ENCODE data around the gene PTPRD. TPM values are rescaled to one million over a fixed set of nuclear protein-coding genes. Genes with fewer than 3 reads are reported as not detected.

Gene PTPRD
- total RNA-seq, 1 donor from 2014 or later: 75.7 TPM

DNA sequence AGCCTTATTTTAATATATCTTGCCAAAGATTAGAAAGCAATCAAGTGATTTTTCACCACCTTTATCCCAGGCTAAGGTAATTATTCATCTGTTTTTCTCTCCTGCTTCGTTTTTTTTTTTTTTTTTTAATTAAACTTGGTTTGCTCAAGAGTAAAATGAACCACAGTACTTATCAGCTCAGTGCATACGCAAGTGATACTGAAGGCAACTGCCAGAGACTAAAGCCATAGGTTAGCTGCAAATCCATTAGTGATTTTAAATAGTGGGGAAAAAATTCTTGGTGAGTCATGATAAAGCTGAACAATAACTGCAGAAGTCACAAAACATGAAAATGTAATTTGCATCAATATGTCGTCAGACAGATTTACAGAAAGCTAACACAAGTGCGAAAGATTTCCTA, 829.1 kb downstream of the PTPRD start:
- Histone ChIP-seq H3K36me3 (ENCODE audit: control insufficient read depth in 3 of 3, insufficient read depth in 3 of 3, low read length in 3 of 3) (no peaks in the 10 kb centered on the region), H3K9me3 (ENCODE audit: control insufficient read depth in 3 of 3, low read length in 3 of 3) (no peaks in the 10 kb centered on the region), H3K4me1 (ENCODE audit: control insufficient read depth in 3 of 3, insufficient read depth in 3 of 3, low read length in 3 of 3) (no peaks in the 10 kb centered on the region), H3K4me3 (ENCODE audit: low read length in 3 of 3) (no peak overlapping the region), H3K27ac (ENCODE audit: low read depth, low read length) (no peak overlapping the region), H3K27me3 (ENCODE audit: control insufficient read depth in 3 of 3, insufficient read depth in 3 of 3, low read length in 3 of 3) (no peaks in the 10 kb centered on the region), H3K9ac (ENCODE audit: low read depth in 1 of 3, low read length in 3 of 3) (no peak overlapping the region)

DNA sequence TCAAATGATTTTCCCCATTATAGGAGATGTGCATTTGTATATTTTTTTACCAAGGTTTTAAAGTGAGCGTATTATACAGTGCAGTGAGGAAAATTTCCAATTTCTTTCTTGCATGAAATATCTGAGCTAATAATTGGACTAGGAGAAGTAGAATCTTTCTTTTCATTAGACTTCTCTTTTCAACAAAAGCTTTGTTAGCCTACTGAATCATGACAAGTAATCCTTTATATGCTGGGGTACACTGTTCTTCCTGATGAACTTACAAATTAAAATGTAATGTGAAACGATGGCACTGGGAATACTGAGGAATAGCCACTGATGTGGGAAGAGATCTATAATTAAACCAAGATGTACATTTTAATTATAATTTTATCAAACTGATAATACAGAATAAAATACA, 829.6 kb downstream of the PTPRD start:
- Histone ChIP-seq H3K27me3 (ENCODE audit: control insufficient read depth in 3 of 3, insufficient read depth in 3 of 3, low read length in 3 of 3) (no peaks in the 10 kb centered on the region), H3K36me3 (ENCODE audit: control insufficient read depth in 3 of 3, insufficient read depth in 3 of 3, low read length in 3 of 3) (no peaks in the 10 kb centered on the region), H3K9me3 (ENCODE audit: control insufficient read depth in 3 of 3, low read length in 3 of 3) (no peaks in the 10 kb centered on the region), H3K9ac (ENCODE audit: low read depth in 1 of 3, low read length in 3 of 3) (no peak overlapping the region), H3K4me1 (ENCODE audit: control insufficient read depth in 3 of 3, insufficient read depth in 3 of 3, low read length in 3 of 3) (no peaks in the 10 kb centered on the region), H3K27ac (ENCODE audit: low read depth, low read length) (no peak overlapping the region), H3K4me3 (ENCODE audit: low read length in 3 of 3) (no peak overlapping the region)

DNA sequence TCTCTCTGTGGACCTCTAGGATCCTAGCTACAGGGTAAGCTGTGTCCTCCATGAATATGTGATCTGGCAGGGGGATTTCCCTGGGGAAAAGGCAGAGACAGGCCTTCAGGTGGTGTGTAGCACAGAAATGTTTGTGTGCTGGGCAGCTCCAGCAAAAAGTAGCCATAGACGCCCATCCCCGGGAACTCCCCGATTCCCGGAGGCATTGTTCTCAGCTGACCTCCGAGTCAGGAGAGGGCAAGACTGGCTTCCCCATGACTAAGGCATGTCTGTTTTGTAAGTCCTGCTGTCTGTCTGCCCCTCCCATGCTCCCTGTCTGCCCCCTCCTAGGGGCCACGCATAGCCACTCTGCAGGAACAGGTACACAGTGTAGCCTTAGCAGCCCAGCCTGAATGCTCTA, 834.5 kb downstream of the PTPRD start:
- Histone ChIP-seq H3K27me3 (ENCODE audit: control insufficient read depth in 3 of 3, insufficient read depth in 3 of 3, low read length in 3 of 3) (no peaks in the 10 kb centered on the region), H3K9ac (ENCODE audit: low read depth in 1 of 3, low read length in 3 of 3) (no peak overlapping the region), H3K4me3 (ENCODE audit: low read length in 3 of 3) (no peak overlapping the region), H3K36me3 (ENCODE audit: control insufficient read depth in 3 of 3, insufficient read depth in 3 of 3, low read length in 3 of 3) (no peaks in the 10 kb centered on the region), H3K9me3 (ENCODE audit: control insufficient read depth in 3 of 3, low read length in 3 of 3) (no peaks in the 10 kb centered on the region), H3K4me1 (ENCODE audit: control insufficient read depth in 3 of 3, insufficient read depth in 3 of 3, low read length in 3 of 3) (no peaks in the 10 kb centered on the region), H3K27ac (ENCODE audit: low read depth, low read length) (no peak overlapping the region)

- Histone ChIP-seq H3K9me3 (ENCODE audit: control insufficient read depth in 3 of 3, low read length in 3 of 3) (no peaks in the 10 kb centered on the region), H3K4me3 (ENCODE audit: low read length in 3 of 3) (no peak overlapping the region), H3K4me1 (ENCODE audit: control insufficient read depth in 3 of 3, insufficient read depth in 3 of 3, low read length in 3 of 3) (no peaks in the 10 kb centered on the region), H3K27me3 (ENCODE audit: control insufficient read depth in 3 of 3, insufficient read depth in 3 of 3, low read length in 3 of 3) (no peaks in the 10 kb centered on the region), H3K27ac (ENCODE audit: low read depth, low read length) (no peak overlapping the region), H3K9ac (ENCODE audit: low read depth in 1 of 3, low read length in 3 of 3) (no peak overlapping the region), H3K36me3 (ENCODE audit: control insufficient read depth in 3 of 3, insufficient read depth in 3 of 3, low read length in 3 of 3) (no peaks in the 10 kb centered on the region)
Measured at GRCh38 chr9:9774471-9774870, 838.3 kb downstream of the PTPRD start.

GRCh38 chr9:9771314-9771713, 841.5 kb downstream of the PTPRD start:
- H3K27ac ChIP-seq (ENCODE audit: low read depth, low read length): no peak overlapping the region
- H3K4me1 ChIP-seq (ENCODE audit: control insufficient read depth in 3 of 3, insufficient read depth in 3 of 3, low read length in 3 of 3): no peaks in the 10 kb centered on the region
- H3K36me3 ChIP-seq (ENCODE audit: control insufficient read depth in 3 of 3, insufficient read depth in 3 of 3, low read length in 3 of 3): no peaks in the 10 kb centered on the region
- H3K9ac ChIP-seq (ENCODE audit: low read depth in 1 of 3, low read length in 3 of 3): no peak overlapping the region
- H3K4me3 ChIP-seq (ENCODE audit: low read length in 3 of 3): no peak overlapping the region
- no peaks in the 10 kb centered on the region for H3K9me3 ChIP-seq (ENCODE audit: control insufficient read depth in 3 of 3, low read length in 3 of 3)
- no peaks in the 10 kb centered on the region for H3K27me3 ChIP-seq (ENCODE audit: control insufficient read depth in 3 of 3, insufficient read depth in 3 of 3, low read length in 3 of 3)

GRCh38 chr9:9764821-9765220, 848.0 kb downstream of the PTPRD start:
- Histone ChIP-seq H3K9me3 (ENCODE audit: control insufficient read depth in 3 of 3, low read length in 3 of 3) (no peaks in the 10 kb centered on the region), H3K27ac (ENCODE audit: low read depth, low read length) (no peak overlapping the region), H3K27me3 (ENCODE audit: control insufficient read depth in 3 of 3, insufficient read depth in 3 of 3, low read length in 3 of 3) (no peaks in the 10 kb centered on the region), H3K4me1 (ENCODE audit: control insufficient read depth in 3 of 3, insufficient read depth in 3 of 3, low read length in 3 of 3) (no peaks in the 10 kb centered on the region), H3K9ac (ENCODE audit: low read depth in 1 of 3, low read length in 3 of 3) (no peak overlapping the region), H3K36me3 (ENCODE audit: control insufficient read depth in 3 of 3, insufficient read depth in 3 of 3, low read length in 3 of 3) (no peaks in the 10 kb centered on the region), H3K4me3 (ENCODE audit: low read length in 3 of 3) (no peak overlapping the region)

- Histone ChIP-seq H3K27me3 (ENCODE audit: control insufficient read depth in 3 of 3, insufficient read depth in 3 of 3, low read length in 3 of 3) (no peaks in the 10 kb centered on the region), H3K4me3 (ENCODE audit: low read length in 3 of 3) (no peak overlapping the region), H3K36me3 (ENCODE audit: control insufficient read depth in 3 of 3, insufficient read depth in 3 of 3, low read length in 3 of 3) (no peaks in the 10 kb centered on the region), H3K27ac (ENCODE audit: low read depth, low read length) (no peak overlapping the region), H3K4me1 (ENCODE audit: control insufficient read depth in 3 of 3, insufficient read depth in 3 of 3, low read length in 3 of 3) (no peaks in the 10 kb centered on the region), H3K9ac (ENCODE audit: low read depth in 1 of 3, low read length in 3 of 3) (no peak overlapping the region), H3K9me3 (ENCODE audit: control insufficient read depth in 3 of 3, low read length in 3 of 3) (no peaks in the 10 kb centered on the region)
Measured at GRCh38 chr9:9754186-9754585, 858.6 kb downstream of the PTPRD start.

DNA sequence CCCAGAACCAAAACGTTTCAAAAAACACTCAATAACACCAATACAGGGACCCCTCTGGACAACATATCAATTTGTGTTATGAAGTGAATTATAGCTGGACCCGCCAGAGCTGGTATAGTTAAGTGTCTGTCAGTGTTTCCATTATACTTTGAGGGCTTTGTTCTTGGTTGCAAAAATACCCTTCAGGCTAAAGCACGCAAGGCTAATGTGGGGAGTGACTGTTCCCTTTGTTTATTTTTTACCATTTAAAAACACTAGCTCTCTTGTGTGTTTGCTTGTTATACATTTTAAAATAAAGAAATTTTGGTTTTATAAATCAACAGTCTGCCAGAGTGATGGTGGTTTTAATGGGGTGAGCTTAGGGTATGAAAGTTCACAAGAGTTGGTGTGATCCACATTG, 859.5 kb downstream of the PTPRD start:
- Histone ChIP-seq H3K4me1 (ENCODE audit: control insufficient read depth in 3 of 3, insufficient read depth in 3 of 3, low read length in 3 of 3) (no peaks in the 10 kb centered on the region), H3K27me3 (ENCODE audit: control insufficient read depth in 3 of 3, insufficient read depth in 3 of 3, low read length in 3 of 3) (no peaks in the 10 kb centered on the region), H3K36me3 (ENCODE audit: control insufficient read depth in 3 of 3, insufficient read depth in 3 of 3, low read length in 3 of 3) (no peaks in the 10 kb centered on the region), H3K27ac (ENCODE audit: low read depth, low read length) (no peak overlapping the region), H3K9ac (ENCODE audit: low read depth in 1 of 3, low read length in 3 of 3) (no peak overlapping the region), H3K4me3 (ENCODE audit: low read length in 3 of 3) (no peak overlapping the region), H3K9me3 (ENCODE audit: control insufficient read depth in 3 of 3, low read length in 3 of 3) (no peaks in the 10 kb centered on the region)

- no peak overlapping the region for H3K4me3 ChIP-seq (ENCODE audit: low read length in 3 of 3)
- no peak overlapping the region for H3K27ac ChIP-seq (ENCODE audit: low read depth, low read length)
- H3K9me3 ChIP-seq (ENCODE audit: control insufficient read depth in 3 of 3, low read length in 3 of 3): no peaks in the 10 kb centered on the region
- H3K4me1 ChIP-seq (ENCODE audit: control insufficient read depth in 3 of 3, insufficient read depth in 3 of 3, low read length in 3 of 3): no peaks in the 10 kb centered on the region
- H3K36me3 ChIP-seq (ENCODE audit: control insufficient read depth in 3 of 3, insufficient read depth in 3 of 3, low read length in 3 of 3): no peaks in the 10 kb centered on the region
- H3K27me3 ChIP-seq (ENCODE audit: control insufficient read depth in 3 of 3, insufficient read depth in 3 of 3, low read length in 3 of 3): no peaks in the 10 kb centered on the region
- no peak overlapping the region for H3K9ac ChIP-seq (ENCODE audit: low read depth in 1 of 3, low read length in 3 of 3)
Measured at GRCh38 chr9:9752722-9753121, 860.1 kb downstream of the PTPRD start.

- Histone ChIP-seq H3K4me3 (ENCODE audit: low read length in 3 of 3) (no peak overlapping the region), H3K27ac (ENCODE audit: low read depth, low read length) (no peak overlapping the region), H3K9ac (ENCODE audit: low read depth in 1 of 3, low read length in 3 of 3) (no peak overlapping the region), H3K4me1 (ENCODE audit: control insufficient read depth in 3 of 3, insufficient read depth in 3 of 3, low read length in 3 of 3) (no peaks in the 10 kb centered on the region), H3K9me3 (ENCODE audit: control insufficient read depth in 3 of 3, low read length in 3 of 3) (no peaks in the 10 kb centered on the region), H3K36me3 (ENCODE audit: control insufficient read depth in 3 of 3, insufficient read depth in 3 of 3, low read length in 3 of 3) (no peaks in the 10 kb centered on the region), H3K27me3 (ENCODE audit: control insufficient read depth in 3 of 3, insufficient read depth in 3 of 3, low read length in 3 of 3) (no peaks in the 10 kb centered on the region)
Measured at GRCh38 chr9:9751996-9752395, 860.8 kb downstream of the PTPRD start.

DNA sequence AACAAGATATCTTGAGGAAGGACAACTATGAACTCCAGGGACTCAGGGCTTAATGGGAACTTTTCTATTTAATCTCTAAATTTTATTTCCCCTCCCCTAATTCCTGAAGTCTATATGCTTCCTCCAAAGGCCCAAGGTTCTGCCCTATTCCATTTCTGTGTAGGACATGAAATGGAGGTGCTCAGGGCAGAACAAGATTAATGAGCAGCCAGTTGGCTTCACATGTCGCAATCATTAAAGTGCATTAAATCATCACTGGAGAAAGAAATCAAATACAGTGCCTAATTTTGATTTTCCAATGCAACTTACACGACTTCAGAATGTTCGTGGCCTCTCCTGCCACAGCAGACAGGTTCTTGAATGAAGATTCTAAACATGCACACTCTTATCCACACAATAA, 862.1 kb downstream of the PTPRD start:
- H3K4me1 ChIP-seq (ENCODE audit: control insufficient read depth in 3 of 3, insufficient read depth in 3 of 3, low read length in 3 of 3): no peaks in the 10 kb centered on the region
- H3K4me3 ChIP-seq (ENCODE audit: low read length in 3 of 3): no peak overlapping the region
- H3K27me3 ChIP-seq (ENCODE audit: control insufficient read depth in 3 of 3, insufficient read depth in 3 of 3, low read length in 3 of 3): no peaks in the 10 kb centered on the region
- no peaks in the 10 kb centered on the region for H3K36me3 ChIP-seq (ENCODE audit: control insufficient read depth in 3 of 3, insufficient read depth in 3 of 3, low read length in 3 of 3)
- H3K27ac ChIP-seq (ENCODE audit: low read depth, low read length): no peak overlapping the region
- no peaks in the 10 kb centered on the region for H3K9me3 ChIP-seq (ENCODE audit: control insufficient read depth in 3 of 3, low read length in 3 of 3)
- H3K9ac ChIP-seq (ENCODE audit: low read depth in 1 of 3, low read length in 3 of 3): no peak overlapping the region
